HG03378 (cell line): Measurements from ENCODE around the gene NCKAP5.

Source experiments
- ATAC-seq: cut with Tn5 transposase; IDR thresholded peaks from one replicate; pipeline ENCODE4 v1.9.1; 2021; ENCODE audit warnings: mild to moderate bottlenecking, moderate library complexity; ENCODE audit not compliant: unreplicated experiment

The NCKAP5 gene

GRCh38 chr2:133173224-133173623 lies 395.0 kb downstream of the NCKAP5 start:
- no peak for ATAC-seq

DNA sequence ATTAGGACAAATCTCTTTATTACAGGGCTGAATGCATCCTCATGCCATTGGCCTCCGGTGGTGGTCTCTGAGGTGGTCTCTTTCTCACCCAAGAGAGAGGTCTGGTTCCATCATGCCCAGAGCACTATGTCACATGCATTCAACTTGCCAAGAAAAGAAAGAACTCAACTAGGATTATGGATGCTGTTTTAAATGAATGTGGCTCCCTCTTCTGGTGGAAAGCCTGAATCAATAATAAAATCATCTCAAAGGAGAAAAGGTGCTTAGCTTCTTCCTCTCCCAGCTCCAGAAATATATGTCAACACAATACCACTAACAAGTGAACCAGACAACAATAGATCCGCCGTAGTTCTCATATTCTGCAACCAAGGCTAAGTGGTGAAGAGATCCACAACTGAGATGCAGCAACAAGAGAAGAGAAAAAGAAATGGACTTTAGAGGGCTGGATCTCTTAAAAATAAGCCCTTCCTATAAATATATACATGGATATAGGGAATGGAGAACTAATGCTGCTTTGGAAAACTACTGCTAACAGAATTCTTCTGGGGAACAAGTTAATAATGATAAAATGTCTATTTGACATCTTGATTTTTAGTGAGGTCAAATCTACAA lies 396.8 kb downstream of the NCKAP5 start:
- ATAC-seq: no peak

GRCh38 chr2:133169274-133169912 lies 398.9 kb downstream of the NCKAP5 start:
- no peak for ATAC-seq

- ATAC-seq: no peak
Observed at GRCh38 chr2:133167990-133168389, 400.3 kb downstream of the NCKAP5 start.

- ATAC-seq: no peak
Observed at GRCh38 chr2:133167223-133167622, 401.0 kb downstream of the NCKAP5 start.

DNA sequence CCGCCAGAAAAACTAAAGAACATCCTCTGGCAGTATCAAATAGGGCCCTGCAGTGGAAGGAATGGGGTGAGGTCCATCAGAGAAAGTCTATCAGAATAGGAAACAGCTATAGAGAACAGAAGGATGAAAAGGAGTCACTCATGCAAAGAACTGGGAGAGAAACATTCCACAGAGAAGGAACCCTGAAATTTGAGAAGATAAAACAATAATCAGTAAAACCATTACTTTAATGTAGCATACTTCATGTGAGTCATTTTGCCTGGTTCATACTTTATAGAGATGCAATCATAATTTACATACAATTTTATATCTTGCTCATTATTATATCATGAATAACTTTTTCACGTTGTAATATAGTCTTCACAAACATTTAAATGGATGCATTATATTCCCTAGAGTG lies 402.2 kb downstream of the NCKAP5 start:
- ATAC-seq: no peak

DNA sequence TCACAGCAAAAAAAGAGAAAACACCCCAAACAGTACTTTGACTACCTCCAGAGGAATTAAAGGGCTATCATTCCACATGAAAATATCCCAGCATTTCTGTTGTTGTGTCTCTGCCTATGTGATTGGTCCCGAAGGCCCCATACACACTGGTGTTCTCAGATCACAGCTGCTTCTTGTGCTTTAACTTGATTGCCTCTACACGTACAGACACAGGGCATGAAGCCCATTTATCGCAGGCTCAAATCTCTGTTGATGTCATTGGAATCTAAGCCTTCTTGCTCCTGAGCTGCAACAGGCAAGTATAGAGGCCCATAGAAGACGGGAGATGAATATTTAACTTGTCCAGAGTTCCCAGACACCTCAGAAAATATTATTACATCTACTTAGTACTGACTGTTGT lies 405.2 kb downstream of the NCKAP5 start:
- ATAC-seq: no peak

DNA sequence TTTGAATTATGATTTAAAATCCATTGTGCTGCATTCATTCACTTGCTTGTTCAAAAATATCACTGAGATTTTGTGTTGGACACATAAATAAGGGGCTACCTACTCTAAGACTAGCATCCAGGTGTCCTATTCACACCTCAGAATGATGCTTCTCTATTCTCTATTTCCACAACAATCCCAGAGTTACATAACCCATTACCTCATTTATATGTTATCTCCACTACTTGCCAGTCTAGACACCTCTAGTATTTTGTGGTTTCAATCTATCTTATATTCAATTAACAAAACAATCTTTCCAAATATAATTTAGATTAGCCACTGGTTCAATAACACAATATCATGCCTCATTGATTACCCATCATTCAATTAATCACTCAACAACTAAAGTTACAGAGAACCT lies 409.8 kb downstream of the NCKAP5 start:
- ATAC-seq: no peak

DNA sequence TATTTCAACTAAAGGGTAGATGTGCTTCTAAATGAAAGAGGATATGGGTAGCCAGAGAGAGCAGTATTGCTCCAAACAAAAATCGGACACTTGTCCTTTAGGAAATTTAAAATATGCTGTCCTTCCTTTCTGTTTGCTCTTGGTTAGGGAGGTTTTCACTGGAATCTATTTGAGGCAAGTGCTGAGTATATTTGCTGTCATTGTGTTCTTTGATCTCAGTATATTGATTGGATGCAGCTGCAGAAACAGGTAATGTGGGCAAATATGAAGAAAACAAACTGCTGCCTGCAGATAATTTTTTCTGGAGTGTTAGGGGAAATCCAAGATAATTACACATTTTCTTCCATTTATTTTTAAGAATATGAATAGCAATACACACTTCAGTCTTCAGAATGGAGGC lies 410.2 kb downstream of the NCKAP5 start:
- ATAC-seq: no peak

- no peak for ATAC-seq
Observed at GRCh38 chr2:133157141-133157540, 411.1 kb downstream of the NCKAP5 start.

DNA sequence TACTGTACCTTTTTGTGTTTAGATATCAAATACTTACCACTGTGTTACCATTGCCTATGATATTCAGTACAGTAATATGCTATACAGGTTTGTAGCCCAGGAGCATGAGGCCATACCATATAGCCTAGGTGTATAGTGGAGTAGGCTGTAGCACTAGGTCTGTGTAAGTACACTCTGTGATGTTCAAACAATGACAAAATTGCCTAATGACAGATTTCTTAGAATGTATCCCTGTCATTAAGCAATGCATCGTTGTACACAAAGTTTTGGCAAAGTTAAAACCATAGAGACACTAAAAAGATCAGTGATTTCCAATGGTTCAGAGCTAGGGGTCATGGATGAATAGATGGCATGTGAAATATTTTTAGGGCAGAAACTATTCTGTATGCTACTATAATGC lies 415.5 kb downstream of the NCKAP5 start:
- no peak for ATAC-seq

GRCh38 chr2:133148187-133148586 lies 420.1 kb downstream of the NCKAP5 start:
- no peak for ATAC-seq

DNA sequence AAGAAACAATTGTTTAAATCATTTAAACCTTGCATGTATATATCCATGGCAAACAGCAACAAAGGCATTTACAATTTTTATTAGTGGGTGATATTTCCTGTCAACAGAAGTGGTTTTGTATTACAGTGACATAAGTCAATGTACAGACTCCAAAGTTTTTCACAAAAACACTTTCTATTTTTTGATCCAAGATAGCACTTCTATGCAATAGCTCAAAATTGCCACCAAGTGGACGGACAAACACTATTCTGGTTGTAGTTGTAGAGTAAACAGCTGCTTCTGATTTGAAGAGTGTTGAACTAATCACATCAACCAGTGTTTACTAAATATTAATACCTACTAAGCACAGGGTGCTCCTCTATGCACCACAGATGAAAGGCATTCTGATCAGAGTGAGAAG lies 421.4 kb downstream of the NCKAP5 start:
- no peak for ATAC-seq

- no peak for ATAC-seq
Observed at GRCh38 chr2:133143645-133144044, 424.6 kb downstream of the NCKAP5 start.

DNA sequence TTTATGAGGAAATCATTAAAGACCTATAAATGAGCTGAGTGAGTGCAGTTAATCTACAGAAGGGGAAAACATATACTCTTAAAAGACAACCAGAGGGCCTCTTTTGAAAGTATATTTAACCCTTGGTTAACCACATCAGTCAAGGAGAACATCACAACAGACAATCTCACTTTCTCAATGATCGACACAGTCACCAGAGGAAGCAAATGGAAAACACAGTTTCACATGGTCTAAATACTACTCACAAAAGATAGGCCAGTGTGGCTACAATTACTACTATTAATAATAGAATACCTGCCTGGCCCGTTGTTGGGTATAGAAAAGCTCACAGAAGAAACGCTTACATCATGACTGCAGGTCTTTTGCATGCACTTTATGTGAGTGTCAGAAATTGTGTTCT lies 426.2 kb downstream of the NCKAP5 start:
- no peak for ATAC-seq

GRCh38 chr2:133140620-133141019 lies 427.6 kb downstream of the NCKAP5 start:
- no peak for ATAC-seq

- no peak for ATAC-seq
Observed at GRCh38 chr2:133139847-133140533, 428.3 kb downstream of the NCKAP5 start.

GRCh38 chr2:133138693-133139092 lies 429.6 kb downstream of the NCKAP5 start:
- ATAC-seq: no peak

DNA sequence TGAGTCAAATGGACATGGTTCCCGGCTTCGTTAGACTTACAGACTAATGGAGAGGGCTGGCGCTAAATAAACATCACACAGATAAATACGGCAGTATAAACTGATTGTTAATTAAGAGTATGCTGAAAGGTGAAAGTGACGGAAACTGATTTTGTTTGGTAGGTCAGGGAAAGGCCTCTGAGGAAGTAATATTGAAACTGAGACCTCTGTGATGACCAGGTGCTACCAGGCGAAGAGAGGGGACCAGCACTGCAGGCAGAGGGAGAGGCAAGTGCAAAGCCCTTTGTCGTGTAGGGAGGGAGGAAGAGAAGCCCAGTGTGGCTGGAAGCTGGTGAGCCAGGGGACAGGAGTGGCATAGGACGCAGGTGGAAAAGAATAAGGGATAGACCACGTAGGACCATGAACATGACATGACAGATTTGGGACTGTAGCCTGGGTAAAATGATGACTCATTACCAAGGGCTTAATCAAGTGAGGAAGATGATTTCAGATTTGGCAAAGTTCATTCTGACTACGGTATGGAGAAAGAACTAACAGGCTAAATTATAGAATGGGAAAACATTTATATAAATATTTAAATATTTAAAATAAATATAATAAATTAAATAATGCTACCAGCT lies 433.1 kb downstream of the NCKAP5 start:
- ATAC-seq: no peak

DNA sequence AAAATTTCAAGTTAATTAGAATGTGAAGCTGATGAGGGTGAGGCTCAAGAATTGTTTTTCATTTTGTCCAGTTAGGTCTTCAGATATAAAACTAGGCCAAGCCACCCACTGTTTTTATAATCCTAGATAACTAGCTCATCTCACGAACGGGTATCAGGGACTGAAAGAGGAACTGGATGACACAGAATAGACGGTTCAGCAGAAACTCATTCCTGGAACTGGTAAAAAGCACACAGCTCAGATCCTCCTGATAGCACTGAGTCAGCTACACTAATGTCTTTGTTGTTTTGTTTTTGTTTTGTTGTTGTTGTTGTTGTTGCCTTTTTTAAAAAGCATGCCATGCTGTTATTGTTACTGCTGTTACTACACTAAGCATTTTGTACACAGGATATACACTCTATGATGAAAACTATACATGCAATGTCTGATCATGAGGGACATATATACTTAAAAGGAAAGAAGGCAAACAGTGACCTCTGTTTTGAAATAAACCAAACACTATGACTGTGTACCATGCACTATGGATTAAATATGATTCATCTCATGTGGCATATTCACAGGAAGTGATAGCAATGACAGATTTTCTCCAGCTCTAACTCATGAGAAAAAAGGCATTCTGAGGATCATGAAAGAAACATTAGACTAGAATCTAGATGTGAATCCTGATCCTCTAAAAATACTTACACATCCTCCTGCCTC lies 437.6 kb downstream of the NCKAP5 start:
- ATAC-seq: no peak

DNA sequence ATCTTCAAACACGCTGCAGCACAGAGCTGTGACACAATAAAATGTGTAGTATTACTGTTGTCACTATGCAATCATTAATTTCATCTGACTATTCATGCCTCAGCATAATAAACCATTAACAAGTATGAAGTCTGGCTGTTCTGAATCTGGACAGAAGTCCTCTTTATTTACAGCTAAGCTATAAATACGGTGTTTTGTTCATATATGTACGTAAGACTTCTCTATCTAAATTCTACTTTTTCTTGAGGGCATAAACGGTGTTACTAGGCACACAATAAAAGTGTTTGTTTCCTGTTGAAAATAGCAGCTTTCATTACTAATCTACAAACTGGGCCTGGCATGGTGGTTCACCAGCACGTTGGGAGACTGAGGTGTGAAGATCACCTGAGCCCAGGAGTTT lies 443.8 kb downstream of the NCKAP5 start:
- no peak for ATAC-seq
